ENCODE results near the gene LTA. TPM values are rescaled to one million over a fixed set of nuclear protein-coding genes. Genes with fewer than 3 reads are reported as not detected.

Gene LTA
- polyA plus RNA-seq, 1 donor (not counting 4 experiments of a cell fraction or from before 2014, with no cell fraction given), result 0.04 TPM

- H4K20me1 ChIP-seq (ENCODE audit: control insufficient read depth, extremely low read depth, insufficient read depth, low read length), result peaks cover 21% of the 10 kb centered on the region
- TF ChIP-seq EZH2 (IDR thresholded peaks at IDR 0.05; ENCODE audit: low read length), result no peak
- no peak for TF ChIP-seq CTCF (optimal IDR thresholded peaks at IDR 0.05 in 1 of 3, IDR thresholded peaks at IDR 0.05 in 1 of 3, conservative IDR thresholded peaks at IDR 0.05 in 1 of 3; ENCODE audit: extremely low read depth in 1 of 3, insufficient read depth in 2 of 3, low read length in 3 of 3)
- FAIRE-seq, result no peak
These were observed 41.4 kb upstream of the LTA start for GRCh38 chr6:31530659-31531058.

GRCh38 chr6:31531162-31531561, 40.9 kb upstream of the LTA start:
- dilution Hi-C loops (cut with MboI; ENCODE audit: extremely low pct_ligation_motif_present, low sequenced_read_pairs), result no loop called here

More at GRCh38 chr6:31530659-31531058, 41.4 kb upstream of the LTA start:
- DNase-seq (ENCODE audit: low read depth, low spot score), result no peak
- Histone ChIP-seq H3K79me2 (ENCODE audit: control insufficient read depth, insufficient read depth, low read length) (peaks cover 20% of the 10 kb centered on the region), H3K9me3 (ENCODE audit: control insufficient read depth, low read depth, low read length) (no peaks in the 10 kb centered on the region), H3K4me3 (ENCODE audit: control insufficient read depth in 2 of 3, extremely low read depth in 1 of 3, insufficient read depth in 2 of 3, low read depth in 1 of 3, low read length in 3 of 3) (no peak overlapping the region), H3K36me3 (ENCODE audit: control insufficient read depth in 2 of 2, extremely low read depth in 1 of 2, insufficient read depth in 2 of 2, low read length in 2 of 2) (peaks cover 41 to 44% of the 10 kb centered on the region in 2 experiments), H2AFZ (ENCODE audit: control insufficient read depth, low read length) (no peak overlapping the region), H3K27me3 (ENCODE audit: control insufficient read depth, extremely low read depth, insufficient read depth, low read length) (no peaks in the 10 kb centered on the region), H3K9ac (ENCODE audit: control insufficient read depth, extremely low read depth, insufficient read depth, low read length) (no peak overlapping the region), H3K4me2 (ENCODE audit: control insufficient read depth, extremely low read depth, insufficient read depth, low read depth, low read length) (no peak overlapping the region), H3K4me1 (ENCODE audit: control insufficient read depth, extremely low read depth, insufficient read depth, low read length) (peaks cover 6% of the 10 kb centered on the region), H3K27ac (ENCODE audit: control insufficient read depth, insufficient read depth, low read length) (no peak overlapping the region), H3K9me1 (ENCODE audit: control insufficient read depth, extremely low read depth, insufficient read depth, low read length) (no peaks in the 10 kb centered on the region)
- dilution Hi-C loops (cut with MboI; ENCODE audit: extremely low pct_ligation_motif_present, low sequenced_read_pairs), result no loop called here

More at GRCh38 chr6:31531162-31531561, 40.9 kb upstream of the LTA start:
- no peaks in the 10 kb centered on the region for H3K9me3 ChIP-seq (ENCODE audit: control insufficient read depth, low read depth, low read length)
- H4K20me1 ChIP-seq (ENCODE audit: control insufficient read depth, extremely low read depth, insufficient read depth, low read length), result peaks cover 21% of the 10 kb centered on the region
- no peak overlapping the region for H3K27ac ChIP-seq (ENCODE audit: control insufficient read depth, insufficient read depth, low read length)
- peaks cover 1% of the 10 kb centered on the region for H3K4me1 ChIP-seq (ENCODE audit: control insufficient read depth, extremely low read depth, insufficient read depth, low read length)
- no peak overlapping the region for H3K9ac ChIP-seq (ENCODE audit: control insufficient read depth, extremely low read depth, insufficient read depth, low read length)
- H3K4me3 ChIP-seq (ENCODE audit: control insufficient read depth in 2 of 3, extremely low read depth in 1 of 3, insufficient read depth in 2 of 3, low read depth in 1 of 3, low read length in 3 of 3), result no peak overlapping the region
- peaks cover 25% of the 10 kb centered on the region for H3K79me2 ChIP-seq (ENCODE audit: control insufficient read depth, insufficient read depth, low read length)
- peaks cover 46 to 48% of the 10 kb centered on the region in 2 experiments for H3K36me3 ChIP-seq (ENCODE audit: control insufficient read depth in 2 of 2, extremely low read depth in 1 of 2, insufficient read depth in 2 of 2, low read length in 2 of 2)
- H3K27me3 ChIP-seq (ENCODE audit: control insufficient read depth, extremely low read depth, insufficient read depth, low read length), result no peaks in the 10 kb centered on the region
- DNase-seq (ENCODE audit: low read depth, low spot score) (no peak), FAIRE-seq (no peak)
- H3K9me1 ChIP-seq (ENCODE audit: control insufficient read depth, extremely low read depth, insufficient read depth, low read length), result no peaks in the 10 kb centered on the region
- no peak overlapping the region for H2AFZ ChIP-seq (ENCODE audit: control insufficient read depth, low read length)
- no peak for TF ChIP-seq EZH2 (IDR thresholded peaks at IDR 0.05; ENCODE audit: low read length)
- TF ChIP-seq CTCF (optimal IDR thresholded peaks at IDR 0.05 in 1 of 3, IDR thresholded peaks at IDR 0.05 in 1 of 3, conservative IDR thresholded peaks at IDR 0.05 in 1 of 3; ENCODE audit: extremely low read depth in 1 of 3, insufficient read depth in 2 of 3, low read length in 3 of 3), result no peak
- no peak overlapping the region for H3K4me2 ChIP-seq (ENCODE audit: control insufficient read depth, extremely low read depth, insufficient read depth, low read depth, low read length)

Data from keratinocyte (primary cell).